Cardiac muscle cell (in vitro differentiated cells and primary cell): ENCODE results near the gene INPP4A. TPM values are rescaled to one million over a fixed set of nuclear protein-coding genes. Genes with fewer than 3 reads are reported as not detected.

ENCODE experiments used
- DNase-seq, 2 donors: peaks; one replicate each; pipeline versions ENCODE4 v3.0.0 to v3.0.0-alpha.2; 2010 to 2017; ENCODE audit warnings: low read depth in 1 of 2, low spot score in 1 of 2
- H3K27ac ChIP-seq: fragments of 200-600 bp; sonication (generic); 2 replicates; pipeline ENCODE4 v1.5.1; 2016
- H3K27me3 ChIP-seq: fragments of 200-600 bp; sonication (generic); 2 replicates; pipeline ENCODE4 v1.6.0; 2016; ENCODE audit warnings: control low read depth
- H3K36me3 ChIP-seq: fragments of 200-600 bp; sonication (generic); 2 replicates; pipeline ENCODE4 v1.5.1; 2016; ENCODE audit warnings: control low read depth
- H3K4me1 ChIP-seq: fragments of 200-600 bp; sonication (generic); 2 replicates; pipeline ENCODE4 v1.8.1; 2017; ENCODE audit warnings: low read depth, mild to moderate bottlenecking, mixed run types
- H3K4me3 ChIP-seq: fragments of 200-600 bp; sonication (generic); 2 replicates; pipeline ENCODE4 v1.5.1; 2016; ENCODE audit warnings: mild to moderate bottlenecking
- H3K9me3 ChIP-seq: fragments of 200-600 bp; sonication (generic); 2 replicates; pipeline ENCODE4 v1.5.1; 2017; ENCODE audit warnings: low read depth, mild to moderate bottlenecking, control low read depth
- polyA plus RNA-seq: library from polyadenylated mRNA; unstranded; fragments of >200 nt; fragmentation: Nextera tagmentation; extraction: Ambion mirVana; gene quantifications from 2 replicates; pipeline ENCODE4 v1.2.1, GENCODE V29; 2016
- total RNA-seq: library from RNA; depleted of rRNA; stranded (reverse); fragments of >200 nt; gene quantifications from 2 replicates; pipeline ENCODE4 v1.2.3, GENCODE V29; 2016
- TF ChIP-seq, protein P1 (sequence below): IDR thresholded peaks from 2 replicates; pipeline ENCODE4 v1.5.1; 2012; ENCODE audit warnings: low read depth, mild to moderate bottlenecking, low read length

INPP4A gene
- total and polyA plus RNA-seq, 2 experiments from 2014 or later = 11.6 to 25.0 TPM

DNA sequence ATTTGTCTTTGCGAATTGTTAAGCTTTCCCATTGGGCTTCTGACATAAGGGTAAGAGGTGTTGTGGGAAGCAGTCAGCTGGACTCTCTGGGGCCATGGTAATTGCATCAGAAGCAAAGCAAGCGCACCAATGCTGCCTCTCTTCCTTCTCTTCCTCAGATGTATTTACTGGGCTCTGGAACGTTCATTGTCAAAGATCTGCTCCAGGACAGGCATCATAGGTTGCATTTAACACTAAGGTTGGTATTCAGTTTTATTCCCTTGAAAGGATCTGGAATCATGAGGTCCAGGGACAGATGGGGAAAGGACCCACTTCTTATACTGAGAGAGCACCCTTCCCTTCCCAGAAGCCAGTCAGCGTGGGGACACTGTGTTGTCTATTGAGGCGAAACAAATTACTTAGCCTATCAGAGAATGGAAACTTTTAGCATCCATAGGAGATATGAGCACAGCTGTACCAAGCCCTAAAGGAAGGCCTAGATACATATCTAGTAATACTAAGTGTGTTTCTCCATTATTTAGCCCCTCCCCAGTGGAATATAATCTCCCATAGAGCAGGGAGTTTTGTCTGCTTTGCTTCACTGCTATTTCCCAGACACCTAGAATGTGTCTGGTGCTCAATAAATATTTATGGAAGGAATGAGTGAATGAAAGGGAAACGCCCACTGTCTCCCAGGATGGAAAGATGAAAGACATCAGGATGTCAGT is 91.5 kb downstream of the INPP4A start:
- TF ChIP-seq, protein P1, sequence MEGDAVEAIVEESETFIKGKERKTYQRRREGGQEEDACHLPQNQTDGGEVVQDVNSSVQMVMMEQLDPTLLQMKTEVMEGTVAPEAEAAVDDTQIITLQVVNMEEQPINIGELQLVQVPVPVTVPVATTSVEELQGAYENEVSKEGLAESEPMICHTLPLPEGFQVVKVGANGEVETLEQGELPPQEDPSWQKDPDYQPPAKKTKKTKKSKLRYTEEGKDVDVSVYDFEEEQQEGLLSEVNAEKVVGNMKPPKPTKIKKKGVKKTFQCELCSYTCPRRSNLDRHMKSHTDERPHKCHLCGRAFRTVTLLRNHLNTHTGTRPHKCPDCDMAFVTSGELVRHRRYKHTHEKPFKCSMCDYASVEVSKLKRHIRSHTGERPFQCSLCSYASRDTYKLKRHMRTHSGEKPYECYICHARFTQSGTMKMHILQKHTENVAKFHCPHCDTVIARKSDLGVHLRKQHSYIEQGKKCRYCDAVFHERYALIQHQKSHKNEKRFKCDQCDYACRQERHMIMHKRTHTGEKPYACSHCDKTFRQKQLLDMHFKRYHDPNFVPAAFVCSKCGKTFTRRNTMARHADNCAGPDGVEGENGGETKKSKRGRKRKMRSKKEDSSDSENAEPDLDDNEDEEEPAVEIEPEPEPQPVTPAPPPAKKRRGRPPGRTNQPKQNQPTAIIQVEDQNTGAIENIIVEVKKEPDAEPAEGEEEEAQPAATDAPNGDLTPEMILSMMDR = no peak
- Histone ChIP-seq H3K27me3 (no peaks in the 10 kb centered on the region), H3K27ac (no peak overlapping the region), H3K4me1 (no peaks in the 10 kb centered on the region), H3K36me3 (no peaks in the 10 kb centered on the region), H3K4me3 (no peak overlapping the region), H3K9me3 (no peaks in the 10 kb centered on the region)
- no peak for DNase-seq

GRCh38 chr2:98537390-98538126 is 92.9 kb downstream of the INPP4A start:
- Histone ChIP-seq H3K27ac (no peak overlapping the region), H3K36me3 (no peaks in the 10 kb centered on the region), H3K27me3 (no peaks in the 10 kb centered on the region), H3K4me3 (no peak overlapping the region), H3K9me3 (no peaks in the 10 kb centered on the region), H3K4me1 (no peaks in the 10 kb centered on the region)
- TF ChIP-seq, protein P1 = no peak
- no peak for DNase-seq

- TF ChIP-seq, protein P1 = no peak
- Histone ChIP-seq H3K4me3 (no peak overlapping the region), H3K36me3 (no peaks in the 10 kb centered on the region), H3K4me1 (no peaks in the 10 kb centered on the region), H3K27me3 (no peaks in the 10 kb centered on the region), H3K27ac (no peak overlapping the region), H3K9me3 (no peaks in the 10 kb centered on the region)
- no peak for DNase-seq
Observed at GRCh38 chr2:98538280-98539041, 93.8 kb downstream of the INPP4A start.

DNA sequence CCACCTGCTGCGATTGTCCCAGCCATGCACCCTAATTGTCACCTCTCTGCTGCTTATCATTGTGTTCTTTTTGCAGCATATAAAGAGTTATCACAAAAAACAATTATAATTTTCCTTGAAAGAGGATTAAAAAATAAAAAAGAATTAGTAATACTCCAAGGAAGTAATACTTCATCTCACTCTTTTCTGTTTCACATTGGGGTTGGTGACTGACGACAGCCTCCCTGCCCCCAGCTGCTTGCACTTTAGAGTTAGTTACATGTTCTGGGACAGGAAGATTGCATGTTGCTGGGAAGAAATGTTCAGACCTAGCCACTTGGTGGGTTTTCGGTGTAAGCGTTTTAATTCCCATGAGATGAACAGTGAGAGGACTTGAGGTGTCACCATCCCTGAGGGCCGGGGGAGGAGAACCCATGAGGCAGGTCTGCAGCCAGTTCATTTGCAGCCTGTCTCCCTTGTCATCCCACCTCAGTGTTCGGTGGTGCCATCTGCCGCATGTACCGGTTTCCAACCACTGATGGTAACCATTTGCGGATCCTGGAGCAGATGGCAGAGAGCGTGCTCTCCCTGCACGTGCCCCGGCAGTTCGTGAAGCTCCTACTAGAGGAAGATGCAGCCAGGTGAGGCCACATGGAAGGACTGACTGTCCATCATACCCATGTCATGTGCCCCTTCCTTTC is 94.5 kb downstream of the INPP4A start:
- no peaks in the 10 kb centered on the region for H3K27me3 ChIP-seq
- H3K4me3 ChIP-seq = no peak overlapping the region
- no peaks in the 10 kb centered on the region for H3K9me3 ChIP-seq
- H3K27ac ChIP-seq = no peak overlapping the region
- no peak for DNase-seq
- peaks cover 6% of the 10 kb centered on the region for H3K36me3 ChIP-seq
- no peaks in the 10 kb centered on the region for H3K4me1 ChIP-seq
- TF ChIP-seq, protein P1 = no peak

- TF ChIP-seq, protein P1 = no peak
- H3K27ac ChIP-seq = no peak overlapping the region
- H3K27me3 ChIP-seq = no peaks in the 10 kb centered on the region
- no peaks in the 10 kb centered on the region for H3K4me1 ChIP-seq
- no peaks in the 10 kb centered on the region for H3K9me3 ChIP-seq
- H3K36me3 ChIP-seq = peaks cover 12% of the 10 kb centered on the region
- H3K4me3 ChIP-seq = no peak overlapping the region
- no peak for DNase-seq
Observed at GRCh38 chr2:98540536-98540935, 95.9 kb downstream of the INPP4A start.
